HUES48 (cell line): ENCODE measurements around the gene RBMS3.
"Not testable (repeated sequence)": the region's sequence is repeated elsewhere in the genome, so short reads cannot be mapped to it uniquely, and the experiment has no call there.

Source experiments
- H3K27ac ChIP-seq: one replicate; pipeline ENCODE4 v1.7.0; 2013; ENCODE audit warnings: low read depth, low read length, inconsistent platforms
- H3K27me3 ChIP-seq: 2 replicates; pipeline ENCODE4 v1.6.1; 2013; ENCODE audit warnings: mild to moderate bottlenecking, low read length; ENCODE audit not compliant: control insufficient read depth, insufficient read depth
- H3K36me3 ChIP-seq: 2 replicates; pipeline ENCODE4 v1.6.1; 2013; ENCODE audit warnings: low read length; ENCODE audit not compliant: control insufficient read depth, insufficient read depth
- H3K4me1 ChIP-seq: 2 replicates; pipeline ENCODE4 v1.6.1; 2013; ENCODE audit warnings: mild to moderate bottlenecking, low read length; ENCODE audit not compliant: control insufficient read depth, insufficient read depth
- H3K4me3 ChIP-seq: 2 replicates; pipeline ENCODE4 v1.5.1; 2013; ENCODE audit warnings: mild to moderate bottlenecking, low read depth, low read length
- H3K9ac ChIP-seq: 2 replicates; pipeline ENCODE4 v1.6.1; 2013; ENCODE audit warnings: mild to moderate bottlenecking, low read depth, low read length, moderate library complexity
- H3K9me3 ChIP-seq: 2 replicates; pipeline ENCODE4 v1.6.1; 2013; ENCODE audit warnings: low read length; ENCODE audit not compliant: control insufficient read depth, insufficient read depth

The RBMS3 gene

DNA sequence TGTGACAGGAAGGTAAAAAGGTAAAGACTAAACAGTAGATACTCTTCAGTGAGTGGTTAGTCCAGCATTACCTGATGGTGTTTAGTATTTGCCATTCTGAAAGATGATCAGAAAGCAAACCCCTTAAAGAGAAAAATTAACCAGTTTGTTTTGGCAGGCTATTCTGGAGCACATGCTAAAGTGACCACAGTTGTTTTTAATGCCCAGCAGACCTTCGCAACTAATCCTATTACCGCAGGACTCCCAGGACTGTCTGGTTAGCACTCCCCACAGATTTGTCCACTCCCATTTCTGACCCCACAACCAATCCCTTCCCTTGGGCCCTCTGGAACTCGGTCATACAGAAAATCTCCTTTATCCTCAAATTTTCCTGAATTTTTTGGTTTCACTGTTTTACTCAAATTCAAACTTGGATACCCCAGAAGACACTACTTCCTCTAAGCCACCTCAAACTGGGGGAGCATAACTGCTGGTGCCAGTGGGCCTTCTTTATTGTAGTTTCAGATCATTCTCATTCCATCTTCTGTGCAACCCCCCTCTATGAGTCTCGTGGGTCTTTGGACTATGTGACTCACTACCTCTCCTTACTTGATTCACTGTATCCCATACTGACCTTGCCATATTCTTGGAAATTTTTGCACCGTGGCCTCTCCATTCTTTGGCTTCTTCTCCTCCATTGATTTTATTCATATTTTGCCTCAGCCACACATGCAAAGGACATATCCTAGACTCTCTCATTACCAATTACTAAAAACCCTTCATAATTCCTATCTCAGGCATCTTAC lies 104.4 kb downstream of the RBMS3 start:
- H3K36me3 ChIP-seq = no peaks in the 10 kb centered on the region
- no peaks in the 10 kb centered on the region for H3K9me3 ChIP-seq
- no peak overlapping the region for H3K27ac ChIP-seq
- no peak overlapping the region for H3K4me3 ChIP-seq
- no peak overlapping the region for H3K9ac ChIP-seq
- H3K27me3 ChIP-seq = no peaks in the 10 kb centered on the region
- H3K4me1 ChIP-seq = peaks cover 16% of the 10 kb centered on the region; the same call in 1 of the 2 replicates

GRCh38 chr3:29389362-29389761 lies 108.5 kb downstream of the RBMS3 start:
- Histone ChIP-seq H3K4me1 (no peaks in the 10 kb centered on the region), H3K27ac (no peak overlapping the region), H3K9ac (no peak overlapping the region), H3K36me3 (no peaks in the 10 kb centered on the region), H3K4me3 (no peak overlapping the region), H3K27me3 (no peaks in the 10 kb centered on the region), H3K9me3 (peaks cover 14% of the 10 kb centered on the region; the same call in 1 of the 2 replicates)

GRCh38 chr3:29392625-29393388 lies 111.9 kb downstream of the RBMS3 start:
- Histone ChIP-seq H3K4me3 (no peak overlapping the region), H3K9me3 (peaks cover 21% of the 10 kb centered on the region; the same call in 1 of the 2 replicates), H3K27ac (no peak overlapping the region), H3K27me3 (no peaks in the 10 kb centered on the region), H3K9ac (no peak overlapping the region), H3K4me1 (no peaks in the 10 kb centered on the region), H3K36me3 (no peaks in the 10 kb centered on the region)

DNA sequence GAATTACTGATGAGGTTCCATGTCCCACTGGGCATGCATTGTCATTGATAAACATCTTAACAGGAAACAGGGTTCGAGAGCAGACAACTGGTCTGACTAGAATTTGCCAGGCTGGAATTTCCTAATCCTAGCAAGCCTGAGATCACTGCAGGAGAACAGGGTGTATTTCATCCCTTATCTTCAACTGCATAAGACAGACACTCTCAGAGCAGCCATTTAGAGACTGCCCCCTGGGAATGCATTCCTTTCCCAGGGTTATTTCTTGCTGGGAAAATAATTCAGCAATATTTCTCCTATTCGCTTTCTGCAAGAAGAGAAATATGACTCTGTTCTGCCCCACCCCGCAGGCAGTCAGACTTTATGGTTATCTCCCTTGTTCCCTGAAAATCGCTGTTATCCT lies 113.1 kb downstream of the RBMS3 start:
- not testable (repeated sequence) for H3K4me3 ChIP-seq, H3K27me3 ChIP-seq, H3K4me1 ChIP-seq, H3K36me3 ChIP-seq, H3K27ac ChIP-seq, H3K9ac ChIP-seq
- peaks cover 21% of the 10 kb centered on the region; the same call in 1 of the 2 replicates for H3K9me3 ChIP-seq

DNA sequence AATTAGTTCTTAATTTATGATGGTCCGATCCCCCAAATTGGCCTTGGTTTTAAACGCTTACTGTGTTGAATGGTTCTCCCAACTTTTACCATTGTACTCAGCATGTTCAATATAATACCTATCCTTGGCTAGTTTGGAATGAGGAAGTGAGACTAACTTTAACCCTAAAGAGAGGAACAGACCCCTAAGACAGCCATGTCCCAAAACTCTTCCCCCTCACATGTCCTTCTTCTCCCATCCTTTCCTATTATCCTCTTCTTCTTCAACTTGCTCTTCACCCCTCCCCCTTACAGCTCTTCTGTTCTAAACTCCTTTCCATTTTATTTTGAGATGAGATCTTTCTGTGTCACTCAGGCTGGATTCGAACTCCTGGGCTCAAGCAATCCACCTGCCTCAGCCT lies 116.5 kb downstream of the RBMS3 start:
- Histone ChIP-seq H3K4me1 (no peaks in the 10 kb centered on the region), H3K9ac (no peak overlapping the region), H3K36me3 (no peaks in the 10 kb centered on the region), H3K9me3 (peaks cover 21% of the 10 kb centered on the region; the same call in 1 of the 2 replicates), H3K4me3 (no peak overlapping the region), H3K27me3 (no peaks in the 10 kb centered on the region), H3K27ac (no peak overlapping the region)

DNA sequence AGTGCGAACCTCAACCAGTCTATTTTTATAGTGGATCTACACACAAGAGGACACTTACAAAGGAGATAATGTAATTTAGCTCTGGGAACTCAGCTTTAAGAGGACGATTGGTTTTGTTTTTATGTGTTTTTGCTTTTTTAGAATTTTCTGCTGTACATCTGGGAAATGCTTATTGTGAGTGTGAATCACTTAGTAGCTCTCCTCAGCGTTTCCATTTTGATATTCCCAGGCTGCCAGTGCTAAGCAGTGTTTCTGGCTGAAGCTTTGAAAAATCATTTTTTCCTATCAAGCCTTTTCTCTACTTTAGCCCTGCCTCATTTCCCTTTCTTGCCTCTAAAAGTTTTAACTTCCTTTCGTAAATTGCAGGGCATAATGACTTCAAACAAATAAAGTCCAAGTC lies 117.9 kb downstream of the RBMS3 start:
- H3K4me1 ChIP-seq = no peaks in the 10 kb centered on the region
- H3K36me3 ChIP-seq = no peaks in the 10 kb centered on the region
- no peak overlapping the region for H3K9ac ChIP-seq
- no peak overlapping the region for H3K4me3 ChIP-seq
- peaks cover 9% of the 10 kb centered on the region; the same call in 1 of the 2 replicates for H3K9me3 ChIP-seq
- no peaks in the 10 kb centered on the region for H3K27me3 ChIP-seq
- no peak overlapping the region for H3K27ac ChIP-seq

DNA sequence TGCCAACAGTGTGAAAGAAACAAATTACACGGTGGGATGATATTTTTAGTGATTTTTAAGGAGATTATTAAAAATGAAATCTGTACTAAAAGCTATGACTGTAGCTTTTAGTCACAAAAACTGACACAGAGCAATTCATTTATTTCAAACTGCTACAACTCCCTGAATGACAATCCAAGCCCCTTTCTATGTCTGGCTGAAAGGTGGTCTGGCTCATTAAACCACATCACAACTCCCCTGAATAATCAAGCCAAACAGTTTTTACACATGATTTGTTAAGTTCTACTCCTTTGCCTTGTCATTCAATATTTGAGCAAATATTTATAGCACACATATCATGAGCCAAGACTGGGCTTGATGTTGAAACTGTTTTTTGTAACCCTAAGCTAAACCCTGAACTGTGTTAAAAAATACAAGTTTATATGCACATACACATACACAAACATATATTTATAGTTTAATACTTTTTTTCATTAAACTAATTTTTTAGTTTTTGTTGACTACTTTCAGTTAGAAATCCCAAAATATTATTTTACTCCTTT lies 125.5 kb downstream of the RBMS3 start:
- Histone ChIP-seq H3K9ac (no peak overlapping the region), H3K27ac (no peak overlapping the region), H3K4me1 (peaks cover 22% of the 10 kb centered on the region; the same call in 1 of the 2 replicates), H3K36me3 (no peaks in the 10 kb centered on the region), H3K4me3 (no peak overlapping the region), H3K27me3 (no peaks in the 10 kb centered on the region), H3K9me3 (no peaks in the 10 kb centered on the region)

DNA sequence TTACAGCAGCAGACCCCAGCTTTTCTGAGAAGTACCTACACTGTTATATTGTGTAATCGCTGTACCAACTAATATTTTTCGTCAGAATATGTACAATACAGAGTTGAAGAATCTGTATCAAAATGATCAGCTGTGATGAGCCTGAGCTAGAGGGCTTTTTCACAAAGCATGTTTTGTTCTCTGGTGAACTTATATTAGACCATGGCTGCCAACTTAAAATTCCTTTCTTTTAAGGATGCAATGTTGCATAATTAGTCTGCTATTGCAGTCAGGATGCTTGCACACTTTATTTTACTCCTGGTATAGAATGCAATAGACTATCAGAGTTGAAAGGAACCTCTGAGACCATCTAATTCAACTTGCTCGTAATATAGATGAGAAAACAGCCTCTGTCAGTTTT lies 127.8 kb downstream of the RBMS3 start:
- Histone ChIP-seq H3K4me1 (peaks cover 34% of the 10 kb centered on the region), H3K27ac (no peak overlapping the region), H3K9ac (no peak overlapping the region), H3K36me3 (no peaks in the 10 kb centered on the region), H3K4me3 (no peak overlapping the region), H3K27me3 (no peaks in the 10 kb centered on the region), H3K9me3 (no peaks in the 10 kb centered on the region)

DNA sequence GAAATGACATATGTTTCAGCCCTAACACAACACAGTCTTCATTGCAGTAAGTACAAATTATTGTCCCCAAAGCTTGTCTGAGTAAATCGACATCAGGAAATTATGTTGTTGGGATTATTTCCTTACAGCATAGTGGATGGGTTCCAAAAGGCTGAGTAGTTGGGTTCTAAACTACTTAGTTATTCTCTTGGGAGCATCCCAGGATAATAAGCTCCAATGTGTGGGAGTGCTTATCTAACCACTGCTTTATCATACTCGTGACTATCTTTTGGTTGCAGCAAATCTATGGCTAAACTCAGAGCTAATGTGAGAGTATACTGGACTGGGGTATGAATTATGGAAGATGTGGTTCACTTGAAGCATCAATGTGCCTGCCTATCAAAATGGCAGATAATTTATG lies 128.5 kb downstream of the RBMS3 start:
- Histone ChIP-seq H3K27me3 (no peaks in the 10 kb centered on the region), H3K9ac (no peak overlapping the region), H3K9me3 (no peaks in the 10 kb centered on the region), H3K36me3 (no peaks in the 10 kb centered on the region), H3K4me3 (no peak overlapping the region), H3K27ac (no peak overlapping the region), H3K4me1 (peaks cover 41% of the 10 kb centered on the region)

DNA sequence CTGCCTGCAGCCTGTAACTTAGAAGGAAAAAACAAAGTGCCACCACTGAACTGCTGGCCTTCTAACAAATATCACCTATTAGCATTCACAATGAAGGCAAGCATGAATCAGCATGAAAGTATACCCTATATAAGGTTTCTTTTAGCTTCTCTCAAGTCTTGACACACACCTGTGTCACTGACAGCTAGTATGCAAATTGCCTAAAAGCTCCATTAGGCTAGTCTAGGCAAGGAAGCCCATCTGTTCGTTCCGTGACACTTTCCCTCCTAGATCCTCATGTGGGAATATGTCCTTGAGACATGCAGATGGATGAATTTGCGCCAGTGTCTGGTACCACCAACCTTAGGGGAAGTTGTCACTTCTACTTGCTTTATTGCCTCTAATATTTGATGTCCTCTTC lies 129.3 kb downstream of the RBMS3 start:
- H3K27ac ChIP-seq = no peak overlapping the region
- H3K4me1 ChIP-seq = peaks cover 47% of the 10 kb centered on the region
- no peaks in the 10 kb centered on the region for H3K27me3 ChIP-seq
- H3K4me3 ChIP-seq = no peak overlapping the region
- no peaks in the 10 kb centered on the region for H3K36me3 ChIP-seq
- H3K9me3 ChIP-seq = no peaks in the 10 kb centered on the region
- H3K9ac ChIP-seq = no peak overlapping the region
